Skeletal muscle tissue (tissue), 4 donors: ENCODE results near the gene CEACAM16. TPM values are rescaled to one million over a fixed set of nuclear protein-coding genes. Genes with fewer than 3 reads are reported as not detected.
"Not testable (repeated sequence)": the region's sequence is repeated elsewhere in the genome, so short reads cannot be mapped to it uniquely, and the experiment has no call there.

ENCODE experiments used
- H3K27ac ChIP-seq: one replicate; pipeline ENCODE4 v1.7.0; 2013; ENCODE audit warnings: mild to moderate bottlenecking, low read depth, low read length, inconsistent platforms
- H3K27me3 ChIP-seq, 3 donors: one replicate each; pipeline ENCODE4 v1.7.0; 2013; ENCODE audit warnings: low read length in 3 of 3; ENCODE audit not compliant: control insufficient read depth in 3 of 3, insufficient read depth in 3 of 3
- H3K36me3 ChIP-seq, 3 donors: one replicate each; pipeline ENCODE4 v1.7.0; 2013; ENCODE audit warnings: low read length in 3 of 3; ENCODE audit not compliant: control insufficient read depth in 3 of 3, insufficient read depth in 3 of 3
- H3K4me1 ChIP-seq, 3 donors: one replicate each; pipeline ENCODE4 v1.7.0; 2013; ENCODE audit warnings: low read length in 3 of 3, mild to moderate bottlenecking in 3 of 3; ENCODE audit not compliant: control insufficient read depth in 3 of 3, insufficient read depth in 3 of 3
- H3K4me3 ChIP-seq, 3 donors: one replicate each; pipeline ENCODE4 v1.7.0; 2013; ENCODE audit warnings: low read length in 3 of 3
- H3K9ac ChIP-seq, 3 donors: one replicate each; pipeline ENCODE4 v1.7.0; 2013; ENCODE audit warnings: low read length in 3 of 3, mild to moderate bottlenecking in 3 of 3, moderate library complexity in 2 of 3, low read depth in 1 of 3
- H3K9me3 ChIP-seq, 3 donors: one replicate each; pipeline ENCODE4 v1.7.0; 2013; ENCODE audit warnings: low read length in 3 of 3; ENCODE audit not compliant: control insufficient read depth in 3 of 3
- total RNA-seq: library from RNA; depleted of rRNA; stranded (reverse); fragments of >200 nt; gene quantifications from one replicate; pipeline ENCODE4 v1.2.3, GENCODE V29; 2014
- donor health status: Osteomylitis.

CEACAM16 gene
- total RNA-seq, 1 donor from 2014 or later = 1.0 TPM

- Histone ChIP-seq H3K27ac (no peak overlapping the region), H3K4me3 (no peak overlapping the region), H3K9ac (no peak overlapping the region), H3K36me3 (peaks cover 5 to 22% (median 9%) of the 10 kb centered on the region in 3 donors), H3K27me3 (no peaks in the 10 kb centered on the region), H3K9me3 (no peaks in the 10 kb centered on the region), H3K4me1 (no peaks in the 10 kb centered on the region)
Measured at GRCh38 chr19:44673510-44673909, 25.4 kb upstream of the CEACAM16 start.

DNA sequence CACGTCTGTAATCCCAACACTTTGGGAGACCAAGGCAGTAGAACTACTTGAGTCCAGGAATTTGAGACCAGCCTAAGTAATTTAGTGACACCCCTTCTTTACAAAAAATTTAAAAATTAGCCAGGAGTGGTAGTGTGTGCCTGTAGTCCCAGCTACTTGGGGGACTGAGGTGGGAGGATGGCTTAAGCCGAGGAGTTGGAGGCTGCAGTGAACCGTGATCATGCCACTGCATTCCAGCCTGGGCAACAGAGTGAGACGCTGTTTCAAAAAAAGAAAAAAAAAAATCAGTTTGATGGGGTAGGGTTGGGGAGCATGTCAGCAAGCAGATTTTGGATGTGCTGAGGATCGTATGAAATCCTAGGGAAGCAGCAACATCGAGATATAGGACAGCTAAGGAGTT is 23.4 kb upstream of the CEACAM16 start:
- Histone ChIP-seq H3K9me3 (no peaks in the 10 kb centered on the region), H3K27ac (no peak overlapping the region), H3K36me3 (peaks cover 14 to 31% (median 14%) of the 10 kb centered on the region in 3 donors), H3K27me3 (no peaks in the 10 kb centered on the region), H3K4me1 (no peaks in the 10 kb centered on the region), H3K4me3 (no peak overlapping the region), H3K9ac (no peak overlapping the region)

GRCh38 chr19:44677019-44677811 is 21.7 kb upstream of the CEACAM16 start:
- no peak overlapping the region for H3K9ac ChIP-seq
- peak overlapping the region in 1 of 3 donors; percentile 7 for H3K4me3 ChIP-seq
- peaks cover 16 to 32% (median 20%) of the 10 kb centered on the region in 3 donors for H3K36me3 ChIP-seq
- H3K4me1 ChIP-seq = no peaks in the 10 kb centered on the region
- H3K27ac ChIP-seq = no peak overlapping the region
- no peaks in the 10 kb centered on the region for H3K9me3 ChIP-seq
- no peaks in the 10 kb centered on the region for H3K27me3 ChIP-seq

DNA sequence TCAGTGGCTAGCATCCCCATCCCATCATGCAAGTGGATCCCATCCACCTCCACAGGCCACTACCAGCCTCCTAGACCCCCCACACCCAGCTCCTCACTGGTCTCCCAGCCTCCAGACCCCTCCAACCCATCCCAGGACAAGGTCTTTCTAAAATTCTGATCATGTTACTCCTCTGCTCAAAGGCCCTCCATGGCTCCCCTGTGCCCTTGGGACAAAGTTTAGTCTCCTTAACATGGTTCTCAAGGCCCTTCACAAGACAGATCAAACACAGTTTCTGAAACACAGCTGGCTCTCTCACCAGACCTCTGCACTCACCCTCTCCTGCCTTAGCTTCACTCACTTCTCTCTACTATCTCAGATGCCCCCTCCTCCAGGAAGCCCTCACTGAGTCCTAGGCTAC is 18.4 kb upstream of the CEACAM16 start:
- no peaks in the 10 kb centered on the region for H3K27me3 ChIP-seq

DNA sequence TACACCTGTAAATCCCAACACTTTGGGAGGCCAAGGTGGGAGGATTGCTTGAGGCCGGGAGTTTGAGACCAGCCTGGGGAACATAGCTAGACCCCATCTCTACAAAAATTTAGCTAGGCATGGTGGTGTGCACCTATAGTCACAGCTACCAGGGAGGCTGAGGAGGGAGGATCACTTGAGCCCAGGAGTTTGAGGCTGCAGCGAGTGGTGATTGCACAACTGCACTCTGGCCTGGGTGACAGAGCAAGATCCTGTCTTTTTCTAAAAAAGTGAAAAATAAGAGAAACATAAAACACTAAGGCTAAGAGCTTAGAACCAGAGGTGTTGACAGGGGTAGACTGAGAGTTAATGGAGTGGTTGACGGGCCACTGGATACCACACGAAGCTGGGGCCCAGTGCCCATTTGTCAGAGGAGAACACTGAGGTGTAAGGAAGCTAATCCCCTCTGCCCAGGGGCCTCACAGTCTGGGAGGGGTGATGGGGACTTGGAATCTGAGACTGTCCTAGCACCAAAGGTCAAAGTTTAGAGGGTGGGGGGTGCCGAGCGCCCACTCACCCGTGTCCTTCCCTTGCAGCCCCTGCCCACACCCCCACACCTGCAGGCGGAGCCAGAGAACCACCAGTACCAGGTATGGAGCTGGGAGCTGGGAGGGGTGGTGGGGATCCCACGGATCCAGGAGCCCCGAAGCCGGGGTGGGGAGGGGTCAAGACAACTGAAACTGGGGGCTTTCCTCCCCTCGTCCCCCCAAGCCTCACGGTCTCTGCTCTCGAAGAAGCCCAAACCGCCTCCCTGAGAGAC is 16.8 kb upstream of the CEACAM16 start:
- H3K27me3 ChIP-seq = no peaks in the 10 kb centered on the region
- H3K4me3 ChIP-seq = no peak overlapping the region
- no peaks in the 10 kb centered on the region for H3K9me3 ChIP-seq
- H3K4me1 ChIP-seq = peaks cover 0 to 6% (median 3%) of the 10 kb centered on the region in 3 donors
- peaks cover 18 to 21% (median 19%) of the 10 kb centered on the region in 3 donors for H3K36me3 ChIP-seq
- H3K27ac ChIP-seq = no peak overlapping the region
- H3K9ac ChIP-seq = no peak overlapping the region

More for the DNA sequence above, 18.4 kb upstream of the CEACAM16 start:
- peaks cover 0 to 6% (median 3%) of the 10 kb centered on the region in 3 donors for H3K4me1 ChIP-seq
- no peak overlapping the region for H3K4me3 ChIP-seq
- peaks cover 19 to 29% (median 25%) of the 10 kb centered on the region in 3 donors for H3K36me3 ChIP-seq
- H3K27ac ChIP-seq = no peak overlapping the region
- no peaks in the 10 kb centered on the region for H3K9me3 ChIP-seq
- H3K9ac ChIP-seq = no peak overlapping the region

DNA sequence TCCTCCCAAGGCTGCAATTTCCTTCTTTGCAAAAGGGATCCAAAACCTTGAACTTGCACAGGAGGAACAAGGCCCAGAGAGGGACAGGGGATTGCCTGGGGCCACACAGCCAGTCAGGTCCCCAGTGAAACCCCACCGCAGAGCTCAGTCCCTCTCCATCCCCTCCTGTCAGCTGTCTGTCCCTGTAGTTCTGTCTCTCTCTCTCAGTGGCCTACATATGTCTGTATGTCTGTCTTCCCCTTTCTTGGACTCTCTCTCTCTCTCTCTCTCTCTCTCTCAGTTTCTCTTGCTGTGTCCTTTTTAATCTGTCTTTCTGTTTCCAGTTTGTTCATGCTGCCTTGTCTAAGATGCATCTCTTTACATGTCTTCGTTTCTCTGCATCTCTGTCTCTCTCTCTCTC is 16.1 kb upstream of the CEACAM16 start:
- peaks cover 0 to 6% (median 3%) of the 10 kb centered on the region in 3 donors for H3K4me1 ChIP-seq
- H3K27ac ChIP-seq = no peak overlapping the region
- H3K4me3 ChIP-seq = no peak overlapping the region
- H3K36me3 ChIP-seq = peaks cover 18 to 21% (median 19%) of the 10 kb centered on the region in 3 donors
- H3K9me3 ChIP-seq = no peaks in the 10 kb centered on the region
- H3K9ac ChIP-seq = no peak overlapping the region
- no peaks in the 10 kb centered on the region for H3K27me3 ChIP-seq

DNA sequence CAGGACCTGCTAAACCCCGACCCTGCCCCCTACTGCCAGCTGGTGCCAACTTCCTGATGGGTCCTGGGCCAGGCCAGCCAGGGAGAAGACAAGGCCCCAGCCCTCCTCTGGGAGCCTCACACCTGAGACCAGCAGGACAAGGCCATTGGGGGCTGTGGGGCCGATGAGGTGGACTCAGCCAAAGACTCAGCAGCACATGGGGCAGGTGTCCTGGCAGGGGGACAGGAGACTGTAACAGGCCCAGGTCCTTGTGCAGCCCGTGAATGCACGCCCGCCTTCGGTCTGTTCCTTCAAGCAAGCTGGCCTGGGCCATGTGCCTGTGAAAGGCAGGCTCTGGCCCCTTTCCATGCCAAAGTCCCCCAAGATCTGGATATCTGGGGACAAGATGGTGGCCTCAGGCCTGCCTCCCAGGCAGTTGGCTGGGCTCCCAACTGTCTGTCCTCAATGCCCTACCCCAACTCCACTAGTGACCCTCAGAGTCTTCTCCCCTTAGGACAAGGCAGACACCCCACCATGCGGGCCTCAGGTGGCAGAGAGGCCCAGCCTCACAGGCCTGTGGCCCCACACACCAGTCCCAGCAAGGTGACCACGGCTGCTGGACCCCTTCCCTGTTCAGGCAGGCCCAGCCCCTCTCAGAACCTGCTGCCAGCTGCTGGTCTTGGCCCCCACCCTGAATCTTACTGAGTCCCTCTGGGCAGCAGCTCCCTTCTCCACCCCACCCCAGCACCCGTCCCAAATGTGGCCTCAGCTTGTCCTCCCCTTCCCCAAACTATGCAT is 15.3 kb upstream of the CEACAM16 start:
- no peak overlapping the region for H3K4me3 ChIP-seq
- H3K36me3 ChIP-seq = peaks cover 18 to 21% (median 19%) of the 10 kb centered on the region in 3 donors
- no peak overlapping the region for H3K9ac ChIP-seq
- no peak overlapping the region for H3K27ac ChIP-seq
- H3K4me1 ChIP-seq = peaks cover 0 to 6% (median 3%) of the 10 kb centered on the region in 3 donors
- no peaks in the 10 kb centered on the region for H3K9me3 ChIP-seq
- H3K27me3 ChIP-seq = no peaks in the 10 kb centered on the region

GRCh38 chr19:44684396-44684795 is 14.6 kb upstream of the CEACAM16 start:
- not testable (repeated sequence) for H3K9ac ChIP-seq
- peak overlapping the region; percentile 40 for H3K27ac ChIP-seq

DNA sequence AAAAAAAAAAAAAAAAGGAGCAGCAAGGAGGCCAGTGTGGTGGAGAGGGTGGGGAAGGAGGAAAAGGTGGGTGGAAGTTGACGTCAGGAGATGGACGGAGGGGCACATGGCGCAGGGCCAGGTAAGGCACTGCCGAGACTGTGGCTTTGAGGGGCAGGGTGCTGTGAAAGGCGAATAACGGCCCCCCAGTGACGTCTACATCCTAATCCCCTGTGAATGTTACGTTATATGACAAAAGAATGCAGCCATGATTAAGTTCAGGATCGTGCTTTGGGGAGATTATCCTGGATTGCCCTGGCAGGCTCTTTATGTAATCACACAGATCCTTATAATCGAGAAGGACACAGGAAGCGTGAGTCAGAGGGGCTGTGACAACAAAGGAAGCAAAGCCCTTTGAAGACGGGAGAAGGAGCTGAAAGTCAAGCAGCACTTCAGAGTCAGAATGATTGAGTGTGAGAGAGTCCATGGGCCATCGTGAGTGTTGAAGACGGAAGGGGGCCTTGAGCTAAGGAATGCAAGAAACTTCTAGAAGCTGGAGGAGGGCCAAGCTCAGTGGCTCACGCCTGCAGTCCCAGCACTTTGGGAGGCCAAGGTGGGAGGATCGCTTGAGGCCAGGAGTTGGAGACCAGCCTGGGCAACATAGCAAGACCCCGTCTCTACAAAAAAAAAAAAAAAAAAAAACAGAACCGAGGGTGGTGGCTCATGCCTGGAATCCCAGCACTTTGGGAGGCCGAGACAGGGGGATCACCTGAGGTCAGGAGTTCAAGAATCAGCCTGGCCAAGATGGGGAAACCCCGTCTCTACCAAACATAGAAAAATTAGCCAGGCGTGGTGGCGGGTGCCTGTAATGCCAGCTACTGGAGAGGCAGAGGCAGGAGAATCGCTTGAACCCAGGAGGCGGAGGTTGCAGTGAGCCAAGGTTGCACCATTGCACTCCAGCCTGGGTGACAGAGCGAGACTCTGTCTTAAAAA is 13.8 kb upstream of the CEACAM16 start:
- peaks cover 2 to 12% (median 6%) of the 10 kb centered on the region in 3 donors for H3K4me1 ChIP-seq

More at GRCh38 chr19:44684396-44684795, 14.6 kb upstream of the CEACAM16 start:
- not testable (repeated sequence) for H3K4me1 ChIP-seq, H3K4me3 ChIP-seq, H3K27me3 ChIP-seq, H3K9me3 ChIP-seq
- peaks cover 15 to 17% (median 16%) of the 10 kb centered on the region in 3 donors for H3K36me3 ChIP-seq

More for the DNA sequence above, 13.8 kb upstream of the CEACAM16 start:
- H3K9ac ChIP-seq = no peak overlapping the region
- peak overlapping the region; percentile 40 for H3K27ac ChIP-seq
- H3K27me3 ChIP-seq = no peaks in the 10 kb centered on the region
- H3K9me3 ChIP-seq = no peaks in the 10 kb centered on the region
- H3K36me3 ChIP-seq = peaks cover 13 to 16% (median 15%) of the 10 kb centered on the region in 3 donors
- H3K4me3 ChIP-seq = peak overlapping the region in 1 of 3 donors; percentile 13
